COLO668 (cell line): ENCODE data around the gene VPS4B.

Source experiments
- DNase-seq: peaks from one replicate; lab custom pipeline; 2025; ENCODE audit not compliant: unreplicated experiment; lab: John Stamatoyannopoulos, UW

VPS4B gene

DNA sequence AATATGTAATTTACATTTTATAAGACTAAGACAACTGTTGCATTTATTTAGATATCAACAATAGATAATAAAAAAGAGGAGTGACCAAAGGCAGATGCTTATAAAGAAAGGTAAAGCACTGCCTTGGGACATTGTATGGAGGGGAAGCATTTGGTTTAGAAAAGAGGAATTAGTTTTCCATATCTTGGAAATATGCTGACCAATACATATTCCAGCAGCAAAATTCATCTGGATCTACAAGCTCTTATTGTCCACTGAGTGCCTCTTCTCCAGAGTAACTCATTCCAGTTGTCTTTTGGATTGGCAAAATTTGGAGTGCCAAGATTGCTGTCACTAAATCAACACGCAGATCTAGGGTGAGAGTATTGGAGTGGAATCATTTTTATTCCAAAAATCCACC, 8.9 kb upstream of the VPS4B start:
- no peak for DNase-seq

DNA sequence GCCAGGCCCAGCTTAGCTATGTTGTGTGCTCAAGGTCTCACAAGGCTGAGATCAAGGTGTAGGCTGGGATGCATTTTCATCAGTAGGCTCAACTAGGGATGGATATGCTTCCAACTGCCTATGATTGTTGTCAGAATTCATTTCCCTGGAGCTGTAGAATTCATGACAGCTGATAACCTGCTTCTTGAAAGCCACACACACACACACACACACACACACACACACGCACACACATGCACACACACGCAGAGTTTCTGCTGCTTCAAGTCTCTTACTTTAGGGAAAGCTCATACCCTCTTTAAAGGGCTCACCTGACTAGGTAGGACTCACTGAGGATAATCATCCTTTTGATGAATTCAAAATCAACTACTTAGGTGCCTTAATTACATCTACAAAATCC, 8.2 kb upstream of the VPS4B start:
- DNase-seq, result no peak

GRCh38 chr18:63427558-63427957, 5.3 kb upstream of the VPS4B start:
- DNase-seq, result no peak

DNA sequence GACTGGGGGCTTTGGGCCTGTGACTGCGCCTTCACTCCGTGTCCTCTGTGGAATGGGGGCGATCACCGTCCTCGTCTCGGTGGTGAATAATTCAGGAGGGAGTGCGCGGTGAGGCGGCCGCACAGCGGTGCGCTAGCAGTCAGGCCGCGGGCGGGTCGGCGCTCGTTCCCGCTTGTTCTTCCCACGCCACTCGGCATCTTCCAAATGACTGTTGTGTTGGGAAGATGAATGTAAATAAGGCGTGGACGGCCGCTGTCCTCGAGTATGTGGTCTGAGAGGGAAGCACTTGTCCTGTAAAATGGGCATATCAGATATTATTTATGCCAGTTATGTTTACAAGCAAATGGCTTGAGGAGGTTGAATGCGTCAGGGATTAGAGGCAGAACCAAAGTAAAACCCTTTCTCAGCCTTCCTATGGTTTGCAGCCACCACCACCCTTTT, 608 bp upstream of the VPS4B start:
- peak; percentile 85 for DNase-seq

GRCh38 chr18:63421514-63421913, 762 bp downstream of the VPS4B start:
- DNase-seq, result no peak

GRCh38 chr18:63412953-63413352, 9.3 kb downstream of the VPS4B start:
- DNase-seq, result no peak

- DNase-seq, result no peak
These were observed 11.5 kb downstream of the VPS4B start for GRCh38 chr18:63410792-63411191.

- no peak for DNase-seq
These were observed 13.0 kb downstream of the VPS4B start for GRCh38 chr18:63409301-63409700.

DNA sequence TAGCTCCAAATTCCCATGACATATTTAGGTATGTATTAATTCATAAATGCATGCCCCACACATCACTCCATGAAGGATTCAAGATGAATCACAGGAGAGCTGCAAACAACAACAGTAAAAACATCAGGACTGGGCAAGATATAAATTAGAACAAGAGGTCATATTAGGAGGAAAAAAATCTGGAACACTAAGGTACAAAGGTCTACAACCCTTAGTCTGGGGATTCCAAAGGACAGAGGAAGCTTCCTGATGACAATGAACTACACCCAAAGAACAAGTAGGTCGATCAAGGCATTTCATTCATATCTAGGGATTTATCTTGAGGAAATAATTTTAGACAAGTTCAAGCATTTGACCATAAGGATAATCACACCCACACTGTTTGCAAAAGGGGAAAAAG, 14.5 kb downstream of the VPS4B start:
- DNase-seq, result no peak

DNA sequence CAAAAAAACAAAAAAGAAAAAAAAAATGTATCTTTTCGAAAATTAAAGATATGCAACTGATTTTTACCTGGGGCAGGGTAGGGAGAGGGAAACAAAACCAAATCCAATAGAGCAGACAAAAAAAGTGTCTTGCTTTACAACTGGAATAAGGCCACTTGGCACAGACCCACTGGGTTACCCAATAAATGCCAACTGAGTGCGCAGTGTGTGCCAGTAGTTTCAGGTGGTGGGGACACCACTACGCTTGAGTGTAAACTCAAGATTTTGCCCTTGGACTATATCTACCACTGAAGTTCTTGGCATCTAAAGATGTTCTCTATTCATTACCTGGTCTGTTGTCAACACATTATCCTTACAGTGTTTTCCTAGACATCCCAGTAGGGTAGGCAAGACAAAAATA, 16.3 kb downstream of the VPS4B start:
- no peak for DNase-seq

- DNase-seq, result no peak
These were observed 19.8 kb downstream of the VPS4B start for GRCh38 chr18:63402246-63403162.

GRCh38 chr18:63399300-63399699, 23.0 kb downstream of the VPS4B start:
- no peak for DNase-seq

- DNase-seq, result no peak
These were observed 24.9 kb downstream of the VPS4B start for GRCh38 chr18:63397349-63397748.

DNA sequence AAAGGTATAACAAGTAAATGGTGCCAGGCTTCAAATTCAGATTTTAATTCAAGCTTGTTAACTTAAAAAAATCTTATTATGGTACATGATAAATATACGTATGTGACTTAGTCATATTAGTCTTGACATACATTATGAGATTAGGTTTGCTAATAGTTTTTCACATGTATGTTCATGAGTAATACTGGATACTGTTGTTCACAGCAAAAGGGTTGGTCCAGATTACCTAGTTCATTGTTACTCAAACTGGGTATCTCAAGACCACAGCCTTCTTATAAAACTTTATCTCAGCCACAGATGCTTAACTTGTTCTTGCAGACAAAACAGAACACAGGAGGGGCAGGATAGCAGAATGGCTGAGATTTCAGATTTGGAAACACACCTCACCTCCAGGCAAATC, 26.8 kb downstream of the VPS4B start:
- no peak for DNase-seq

DNA sequence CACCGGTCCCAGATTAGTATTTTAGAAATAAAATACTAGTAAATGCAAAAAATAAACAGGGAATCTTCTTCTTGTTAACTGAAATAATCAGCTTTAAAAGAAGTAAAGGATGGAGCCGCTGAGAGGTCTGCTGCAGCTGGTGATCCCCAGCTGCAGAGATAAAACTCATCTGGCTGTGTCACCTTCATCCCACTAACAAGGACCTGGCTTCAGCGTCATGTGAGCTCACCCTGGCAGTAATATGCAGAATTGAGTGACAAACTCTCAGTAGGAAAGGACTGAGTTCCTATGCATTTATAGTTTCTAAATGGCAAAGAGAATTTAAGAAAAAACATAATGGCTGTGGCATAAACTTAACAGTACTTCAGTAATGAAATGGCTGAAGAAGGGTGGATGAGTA, 27.3 kb downstream of the VPS4B start:
- no peak for DNase-seq

- DNase-seq, result no peak
These were observed 34.4 kb downstream of the VPS4B start for GRCh38 chr18:63387861-63388260.

GRCh38 chr18:63382843-63383242, 39.4 kb downstream of the VPS4B start:
- no peak for DNase-seq

DNA sequence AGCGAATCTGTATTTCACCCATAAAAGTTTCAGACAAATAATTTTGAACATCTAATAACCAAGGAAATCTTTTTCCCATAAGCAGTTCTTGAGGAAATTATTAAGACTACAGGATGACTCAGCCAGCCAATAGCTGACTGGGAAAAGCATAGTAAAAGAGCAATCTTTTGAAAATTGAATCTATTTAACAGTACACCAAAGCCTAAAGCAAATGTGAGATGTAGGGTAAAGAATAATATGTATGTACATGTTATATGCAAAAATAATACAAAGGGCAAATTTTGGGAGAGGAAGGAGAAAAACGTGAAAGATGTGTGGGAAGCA, 42.7 kb downstream of the VPS4B start:
- no peak for DNase-seq

DNA sequence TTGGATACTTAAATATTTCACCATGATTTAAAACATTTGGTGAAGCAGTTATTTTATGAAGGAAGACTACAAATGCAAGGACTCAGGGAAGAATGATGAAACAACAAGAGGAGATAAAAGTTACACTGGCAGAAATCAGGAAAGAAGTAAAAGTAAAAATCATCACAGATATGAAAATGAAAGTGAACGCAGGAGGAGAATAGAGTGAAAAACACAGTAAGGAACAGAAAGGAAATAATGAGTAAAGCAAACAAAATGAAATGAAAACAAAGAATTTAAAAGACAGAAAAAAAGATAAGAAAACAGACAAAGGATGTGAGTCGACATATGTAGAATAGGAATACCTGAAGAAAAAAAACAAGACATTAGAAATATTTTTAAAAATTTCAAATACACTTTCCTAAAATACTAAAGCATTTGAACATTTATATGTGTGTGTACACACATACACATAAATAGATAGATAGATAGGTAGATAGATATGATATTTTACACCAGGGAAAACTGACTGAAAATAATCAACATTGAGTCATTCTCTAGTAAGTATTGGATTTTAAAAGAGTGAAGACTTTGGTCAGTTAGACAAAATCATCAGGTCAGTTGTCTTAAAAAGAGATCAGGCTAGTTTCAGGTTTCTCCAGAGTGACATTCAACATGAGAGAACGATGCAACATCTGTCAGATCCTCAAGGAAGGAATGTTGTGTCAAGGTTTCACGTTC, 43.2 kb downstream of the VPS4B start:
- DNase-seq, result no peak

- no peak for DNase-seq
These were observed 44.8 kb downstream of the VPS4B start for GRCh38 chr18:63377275-63377980.

- no peak for DNase-seq
These were observed 45.7 kb downstream of the VPS4B start for GRCh38 chr18:63376538-63376937.

- no peak for DNase-seq
These were observed 47.7 kb downstream of the VPS4B start for GRCh38 chr18:63374540-63374939.
